HG03354 (cell line): Measurements from ENCODE around the gene RUNX1.

Source experiments
- ATAC-seq: cut with Tn5 transposase; IDR thresholded peaks from one replicate; pipeline ENCODE4 v1.9.1; 2021; ENCODE audit warnings: mild to moderate bottlenecking; ENCODE audit not compliant: unreplicated experiment, poor library complexity, severe bottlenecking

Gene RUNX1

GRCh38 chr21:34875830-34876229 lies 173.3 kb downstream of the RUNX1 start:
- ATAC-seq: no peak

DNA sequence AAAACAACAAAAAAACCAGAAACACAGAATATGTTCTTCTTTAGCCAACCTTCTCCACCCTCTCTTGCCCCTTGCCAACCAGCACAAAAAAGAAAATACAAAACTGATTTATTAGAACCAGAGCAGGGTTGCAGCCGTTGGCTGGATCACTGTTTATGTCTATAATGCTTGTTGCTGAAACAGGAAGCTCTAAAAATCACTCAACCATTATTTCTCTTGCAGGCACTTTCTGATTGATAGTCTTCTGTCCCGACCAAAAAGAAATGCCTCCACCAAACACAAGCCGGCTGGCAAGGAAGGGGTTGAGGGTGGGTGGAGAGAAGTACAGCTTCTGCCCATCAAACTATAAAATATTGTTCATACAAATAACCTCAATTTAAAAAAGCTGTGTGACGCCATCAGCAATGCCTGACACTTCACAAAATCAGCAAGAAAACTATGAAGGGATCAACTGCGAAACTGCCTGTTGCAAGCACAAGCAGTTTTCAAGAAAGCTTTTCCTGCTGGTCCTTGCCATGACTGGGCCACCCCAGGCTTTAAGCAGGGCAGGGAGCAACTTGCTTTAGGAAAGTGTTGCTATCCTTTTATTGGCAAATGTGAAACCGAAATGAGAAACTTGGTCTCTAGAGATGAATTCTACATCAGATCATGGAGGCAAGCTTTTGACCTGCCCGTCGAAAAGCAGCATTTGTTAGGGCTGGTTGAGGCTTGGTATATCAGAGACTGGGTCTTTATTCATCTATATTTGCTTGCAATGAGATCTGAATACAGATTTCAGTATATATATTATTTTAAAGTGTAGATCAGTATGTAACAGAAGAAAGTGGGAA lies 174.2 kb downstream of the RUNX1 start:
- ATAC-seq: peak; percentile 84

- no peak for ATAC-seq
These were observed 177.8 kb downstream of the RUNX1 start for GRCh38 chr21:34871026-34871908.

- ATAC-seq: no peak
These were observed 178.9 kb downstream of the RUNX1 start for GRCh38 chr21:34870246-34870645.

- no peak for ATAC-seq
These were observed 179.6 kb downstream of the RUNX1 start for GRCh38 chr21:34869545-34869944.

DNA sequence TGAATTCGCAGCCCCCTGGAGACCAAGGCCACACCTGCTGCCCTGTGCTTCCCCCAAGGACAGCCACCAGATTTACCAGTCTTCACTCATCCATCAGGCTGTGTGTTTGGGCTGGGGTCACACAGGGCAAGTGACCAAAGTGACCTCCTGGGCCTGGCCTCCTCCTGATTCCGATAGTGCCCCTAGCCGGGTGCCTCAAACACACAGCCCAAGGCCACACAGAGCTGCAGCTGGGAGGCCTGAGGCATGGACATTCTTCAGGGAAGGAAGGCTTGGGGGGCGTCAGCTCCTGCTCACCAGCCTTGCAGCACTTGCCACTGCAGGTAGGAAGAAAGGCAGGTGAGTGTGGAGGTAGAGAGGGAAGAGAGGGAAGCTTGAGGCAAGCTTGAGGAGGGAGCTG lies 181.3 kb downstream of the RUNX1 start:
- ATAC-seq: no peak

GRCh38 chr21:34865400-34866241 lies 183.5 kb downstream of the RUNX1 start:
- ATAC-seq: peak; percentile 92

- no peak for ATAC-seq
These were observed 184.5 kb downstream of the RUNX1 start for GRCh38 chr21:34864370-34865149.

GRCh38 chr21:34862951-34863350 lies 186.2 kb downstream of the RUNX1 start:
- no peak for ATAC-seq

- no peak for ATAC-seq
These were observed 187.8 kb downstream of the RUNX1 start for GRCh38 chr21:34861258-34861657.

DNA sequence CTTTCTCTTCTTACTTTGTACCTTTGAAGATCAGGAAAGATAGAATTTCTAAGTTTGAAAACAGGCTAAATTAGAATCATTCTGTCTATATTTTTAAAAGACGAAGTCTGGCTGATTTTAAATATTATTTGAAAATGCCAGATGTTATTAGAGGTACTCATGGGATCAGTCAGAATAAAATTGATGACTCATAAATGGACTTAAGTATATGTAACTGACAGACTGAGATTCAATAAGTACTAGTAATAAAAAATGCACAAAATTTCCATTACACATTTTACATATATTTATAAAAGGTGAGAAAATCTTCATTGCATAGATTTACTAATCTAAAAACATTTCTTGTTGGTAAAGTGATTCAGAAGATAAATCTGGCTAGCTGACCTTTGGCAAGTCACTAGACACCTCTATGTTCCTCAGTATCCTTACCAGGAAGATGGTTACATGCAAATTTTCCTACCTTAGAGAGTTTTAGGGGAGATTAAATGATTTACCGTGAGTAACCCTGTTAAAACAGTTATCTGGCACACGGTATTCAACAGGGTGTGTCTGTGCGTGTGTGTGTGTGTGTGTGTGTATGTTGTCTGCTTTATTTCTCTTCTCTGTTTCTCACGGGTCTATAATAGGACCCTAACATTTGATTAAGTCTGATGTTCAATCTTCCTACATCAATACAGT lies 189.0 kb downstream of the RUNX1 start:
- ATAC-seq: no peak

GRCh38 chr21:34858559-34858958 lies 190.5 kb downstream of the RUNX1 start:
- no peak for ATAC-seq

- ATAC-seq: no peak
These were observed 191.2 kb downstream of the RUNX1 start for GRCh38 chr21:34857874-34858273.

- no peak for ATAC-seq
These were observed 191.9 kb downstream of the RUNX1 start for GRCh38 chr21:34857122-34857713.

DNA sequence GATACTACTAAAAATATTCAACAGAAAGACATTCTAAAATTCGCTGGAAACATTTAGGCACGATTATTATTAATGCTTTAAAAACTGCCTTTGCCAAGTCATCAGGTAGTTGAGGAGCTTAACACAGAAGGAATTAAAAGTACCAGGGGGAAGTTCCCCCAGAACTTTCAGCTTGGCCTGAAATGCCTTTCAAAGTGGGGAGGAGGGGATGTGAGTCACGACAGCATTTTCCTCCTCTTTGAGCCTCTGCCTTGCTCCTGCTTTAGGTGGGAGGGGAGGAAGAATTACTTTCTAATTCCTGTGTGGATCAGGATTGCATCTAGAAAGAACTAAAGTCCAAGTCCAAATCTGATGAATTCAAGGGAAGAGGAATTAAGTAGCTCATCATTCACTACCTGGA lies 196.7 kb downstream of the RUNX1 start:
- no peak for ATAC-seq

DNA sequence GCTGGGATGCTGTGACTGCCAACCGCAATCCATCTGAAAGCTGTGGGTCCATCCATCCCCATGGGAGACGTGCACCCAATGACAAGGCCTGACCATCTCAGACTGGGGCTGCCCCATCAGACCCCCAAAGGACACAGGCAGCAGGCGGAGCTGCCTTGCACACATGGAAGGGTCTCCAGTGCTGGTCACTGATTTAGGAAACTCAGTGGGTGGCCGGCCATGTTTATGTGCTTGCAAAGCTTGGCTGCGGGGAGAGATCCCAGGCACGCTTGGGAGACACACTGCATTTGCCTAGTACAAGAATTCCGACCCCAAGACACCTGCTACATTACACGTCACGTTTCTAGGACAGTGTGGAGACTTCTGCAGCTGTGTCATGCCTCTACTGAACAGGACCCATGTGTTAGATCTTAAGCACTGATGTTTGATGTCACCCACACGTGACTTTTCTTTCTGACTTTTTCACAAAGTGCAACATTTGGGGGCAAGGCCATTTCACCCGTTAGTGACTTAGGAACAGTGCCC lies 198.9 kb downstream of the RUNX1 start:
- ATAC-seq: no peak

- no peak for ATAC-seq
These were observed 202.4 kb downstream of the RUNX1 start for GRCh38 chr21:34846601-34847112.
